DND-41 (cell line): ENCODE results near the gene BRPF3.

Source experiments
- EZH2 ChIP-seq: IDR thresholded peaks from 3 replicates; pipeline ENCODE4 v1.6.1; 2012; ENCODE audit warnings: borderline replicate concordance, low read depth, mild to moderate bottlenecking, moderate library complexity, low read length, inconsistent platforms; ENCODE audit not compliant: severe bottlenecking
- TF ChIP-seq, protein P1 (sequence below): IDR thresholded peaks from 2 replicates; pipeline ENCODE4 v1.5.1; 2012; ENCODE audit warnings: borderline replicate concordance, low read length, moderate library complexity, mild to moderate bottlenecking; ENCODE audit not compliant: poor library complexity, severe bottlenecking; ENCODE audit errors: extremely low read depth

DNA sequence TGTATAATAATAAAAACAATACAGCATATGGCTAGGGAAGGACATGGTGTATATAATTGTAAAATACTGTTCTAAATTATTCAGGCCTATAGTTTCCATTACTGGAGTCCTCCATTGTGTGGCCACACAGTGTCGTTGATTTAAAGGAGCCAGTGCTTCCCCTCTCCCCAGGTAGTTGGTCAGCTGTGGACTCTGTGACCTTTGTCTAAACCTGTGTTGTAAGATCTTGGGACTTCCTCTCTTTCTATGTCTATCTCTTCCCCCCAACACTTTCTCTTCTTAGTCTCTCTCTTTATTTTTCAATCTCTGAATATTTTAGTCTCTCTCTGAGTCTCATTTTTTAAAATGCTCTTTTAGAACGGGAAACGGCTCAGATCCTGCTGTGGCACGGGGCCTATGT, 35.6 kb downstream of the BRPF3 start:
- TF ChIP-seq, protein P1, sequence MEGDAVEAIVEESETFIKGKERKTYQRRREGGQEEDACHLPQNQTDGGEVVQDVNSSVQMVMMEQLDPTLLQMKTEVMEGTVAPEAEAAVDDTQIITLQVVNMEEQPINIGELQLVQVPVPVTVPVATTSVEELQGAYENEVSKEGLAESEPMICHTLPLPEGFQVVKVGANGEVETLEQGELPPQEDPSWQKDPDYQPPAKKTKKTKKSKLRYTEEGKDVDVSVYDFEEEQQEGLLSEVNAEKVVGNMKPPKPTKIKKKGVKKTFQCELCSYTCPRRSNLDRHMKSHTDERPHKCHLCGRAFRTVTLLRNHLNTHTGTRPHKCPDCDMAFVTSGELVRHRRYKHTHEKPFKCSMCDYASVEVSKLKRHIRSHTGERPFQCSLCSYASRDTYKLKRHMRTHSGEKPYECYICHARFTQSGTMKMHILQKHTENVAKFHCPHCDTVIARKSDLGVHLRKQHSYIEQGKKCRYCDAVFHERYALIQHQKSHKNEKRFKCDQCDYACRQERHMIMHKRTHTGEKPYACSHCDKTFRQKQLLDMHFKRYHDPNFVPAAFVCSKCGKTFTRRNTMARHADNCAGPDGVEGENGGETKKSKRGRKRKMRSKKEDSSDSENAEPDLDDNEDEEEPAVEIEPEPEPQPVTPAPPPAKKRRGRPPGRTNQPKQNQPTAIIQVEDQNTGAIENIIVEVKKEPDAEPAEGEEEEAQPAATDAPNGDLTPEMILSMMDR = no peak
- TF ChIP-seq EZH2 = no peak
